Measurements from ENCODE around the gene MCC.

MCC gene

GRCh38 chr5:113181409-113181808, 306.8 kb downstream of the MCC start:
- DNase-seq (ENCODE audit: low spot score): no peak

DNA sequence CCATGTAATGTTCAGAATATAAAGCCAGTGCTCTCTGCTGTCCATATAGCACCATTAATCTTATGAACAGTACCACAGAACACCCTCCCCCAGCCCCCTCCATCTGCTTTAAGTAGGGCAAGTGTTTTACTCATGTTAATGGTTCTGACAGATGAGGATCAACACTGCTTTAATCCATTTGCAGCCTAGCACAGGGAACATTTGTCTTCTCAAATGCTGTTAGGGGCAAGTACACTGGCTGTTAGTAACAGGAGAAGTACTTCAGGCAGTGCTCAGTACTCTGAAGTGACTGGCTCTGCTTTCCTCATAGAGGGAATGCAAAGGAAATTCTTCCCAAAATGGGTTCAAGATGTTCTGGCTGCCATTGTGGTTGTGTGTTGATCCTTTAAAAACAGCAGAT, 309.1 kb downstream of the MCC start:
- peak; percentile 95 for DNase-seq (ENCODE audit: low spot score)

GRCh38 chr5:113178073-113178779, 310.0 kb downstream of the MCC start:
- DNase-seq (ENCODE audit: low spot score): peak; percentile 59

- DNase-seq (ENCODE audit: low spot score): no peak
These were observed 311.0 kb downstream of the MCC start for GRCh38 chr5:113177225-113177624.

- no peak for DNase-seq (ENCODE audit: low spot score)
These were observed 311.5 kb downstream of the MCC start for GRCh38 chr5:113176734-113177133.

- DNase-seq (ENCODE audit: low spot score): no peak
These were observed 312.1 kb downstream of the MCC start for GRCh38 chr5:113176196-113176595.

DNA sequence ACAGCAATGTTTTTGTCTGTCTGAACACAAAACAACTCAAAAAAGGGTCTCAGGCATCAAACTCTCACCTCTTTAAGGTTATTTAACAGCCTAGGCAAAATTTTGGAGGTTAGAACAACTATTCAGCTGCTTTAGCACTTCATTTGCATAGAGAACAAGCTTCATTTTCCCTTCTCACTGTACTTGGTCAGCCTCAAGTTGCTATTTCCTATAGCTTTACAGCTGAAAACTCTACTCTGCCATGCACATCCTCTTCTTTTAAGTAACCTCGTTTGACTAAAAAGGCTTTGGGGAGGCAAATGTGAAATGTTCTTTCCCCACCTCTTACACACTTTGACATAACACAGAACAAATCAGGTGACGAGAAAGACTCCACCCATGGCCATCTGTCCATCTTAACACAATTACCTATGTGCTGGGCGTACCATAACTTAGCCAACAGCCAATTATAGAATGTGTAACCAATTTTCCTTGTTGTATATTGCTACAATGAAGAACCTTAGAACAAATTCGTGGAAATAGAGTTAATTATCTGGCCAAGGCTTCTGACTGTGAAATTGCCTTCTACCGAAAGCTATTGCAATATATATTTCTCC, 315.9 kb downstream of the MCC start:
- DNase-seq (ENCODE audit: low spot score): peak; percentile 84

DNA sequence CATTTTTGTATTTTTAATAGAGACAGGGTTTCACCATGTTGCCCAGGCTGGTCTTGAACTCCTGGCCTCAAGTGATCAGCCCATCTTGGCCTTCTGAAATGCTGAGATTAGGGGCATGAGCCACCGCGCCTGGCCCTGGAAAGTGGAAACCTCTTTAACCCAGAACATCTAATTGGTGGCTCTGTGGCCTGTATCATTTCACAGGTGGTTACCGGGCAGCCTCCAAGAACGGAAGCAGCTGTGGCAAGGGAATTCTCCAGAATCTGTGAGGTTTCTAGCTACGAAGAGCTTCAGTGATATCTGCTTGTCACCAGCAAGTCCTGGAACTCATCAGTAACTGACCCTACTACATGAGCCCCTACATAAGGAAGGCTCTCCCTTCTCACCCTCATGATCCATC, 316.7 kb downstream of the MCC start:
- peak; percentile 36 for DNase-seq (ENCODE audit: low spot score)

DNA sequence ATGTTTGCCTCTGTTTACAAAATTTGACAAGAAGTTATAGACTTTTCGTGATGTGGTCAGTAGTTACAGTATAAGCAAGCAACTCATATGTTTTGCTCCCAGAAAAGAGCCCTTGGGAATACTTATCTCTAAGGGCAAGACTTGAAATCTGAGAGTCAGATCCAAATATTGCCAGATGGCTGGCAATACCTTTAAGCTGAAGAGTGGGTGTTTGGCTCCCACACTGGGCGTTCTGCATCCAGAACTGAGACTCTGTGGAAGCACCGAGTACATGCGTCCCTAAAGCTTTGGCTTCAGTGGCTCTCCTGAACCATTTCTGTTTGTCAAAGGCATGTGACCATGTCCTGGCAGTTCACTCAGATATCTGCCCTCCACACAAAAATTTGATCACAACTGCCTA, 317.5 kb downstream of the MCC start:
- peak; percentile 24 for DNase-seq (ENCODE audit: low spot score)

GRCh38 chr5:113169720-113170119, 318.5 kb downstream of the MCC start:
- no peak for DNase-seq (ENCODE audit: low spot score)

GRCh38 chr5:113167985-113168384, 320.3 kb downstream of the MCC start:
- DNase-seq (ENCODE audit: low spot score): no peak

- DNase-seq (ENCODE audit: low spot score): no peak
These were observed 321.3 kb downstream of the MCC start for GRCh38 chr5:113166852-113167366.

- DNase-seq (ENCODE audit: low spot score): no peak
These were observed 322.0 kb downstream of the MCC start for GRCh38 chr5:113166261-113166660.

DNA sequence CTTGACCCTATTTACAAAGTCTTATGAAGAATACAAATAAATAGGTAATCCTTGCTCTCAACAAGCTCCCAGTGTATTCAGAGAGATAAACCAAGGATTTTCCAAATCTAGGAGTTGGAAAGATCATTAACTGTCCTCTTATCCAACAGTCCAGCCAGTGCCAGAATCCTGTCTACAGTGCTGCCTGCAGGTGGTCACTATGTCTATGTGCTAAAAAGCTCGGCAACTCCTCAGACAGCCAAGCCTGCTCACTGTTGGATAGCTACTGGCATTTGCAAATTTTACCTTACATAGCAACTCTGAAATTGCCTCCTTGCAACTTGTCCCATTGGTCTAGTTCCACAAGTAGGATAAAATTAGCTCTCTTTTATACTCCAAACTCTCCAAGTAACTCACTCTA, 324.2 kb downstream of the MCC start:
- DNase-seq (ENCODE audit: low spot score): no peak

GRCh38 chr5:113163328-113163727, 324.9 kb downstream of the MCC start:
- no peak for DNase-seq (ENCODE audit: low spot score)

GRCh38 chr5:113162770-113163169, 325.5 kb downstream of the MCC start:
- DNase-seq (ENCODE audit: low spot score): no peak

DNA sequence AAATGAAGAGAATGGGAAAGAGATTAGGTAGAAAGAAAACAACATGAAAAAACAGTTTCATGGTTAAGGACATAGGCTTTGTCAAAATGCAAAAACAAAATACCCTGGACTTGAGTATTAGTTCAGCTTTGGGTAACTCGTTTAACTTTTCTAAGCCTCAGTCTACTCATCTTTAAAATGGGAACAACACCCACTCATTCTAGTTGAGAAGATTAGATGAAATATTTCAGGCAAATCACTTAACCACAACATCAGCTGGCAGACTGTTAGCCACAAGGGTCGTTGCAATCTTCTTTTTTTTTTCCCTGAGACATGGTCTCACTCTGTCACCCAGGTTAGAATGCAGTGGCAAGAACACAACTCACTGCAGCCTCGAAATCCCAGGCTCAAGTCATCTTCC, 326.0 kb downstream of the MCC start:
- DNase-seq (ENCODE audit: low spot score): no peak

DNA sequence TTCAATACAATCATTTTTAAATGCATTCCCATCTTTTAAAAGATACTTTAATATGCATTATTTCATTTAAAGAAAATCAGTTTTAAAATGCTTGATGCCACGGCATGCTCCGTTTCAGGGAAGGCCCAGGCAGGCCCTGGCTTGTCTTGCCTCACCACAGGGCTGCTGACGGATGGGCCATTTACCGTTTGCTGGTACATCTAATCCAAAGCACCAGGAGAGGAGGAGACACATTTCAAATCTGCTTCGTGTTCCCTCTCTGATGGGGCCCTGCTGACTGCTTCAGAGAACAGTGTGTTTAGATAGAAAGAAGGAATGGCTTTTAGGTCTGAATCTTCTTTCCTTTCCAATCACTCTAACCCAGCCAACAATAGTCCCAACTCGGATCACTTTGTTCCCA, 326.4 kb downstream of the MCC start:
- DNase-seq (ENCODE audit: low spot score): no peak

DNA sequence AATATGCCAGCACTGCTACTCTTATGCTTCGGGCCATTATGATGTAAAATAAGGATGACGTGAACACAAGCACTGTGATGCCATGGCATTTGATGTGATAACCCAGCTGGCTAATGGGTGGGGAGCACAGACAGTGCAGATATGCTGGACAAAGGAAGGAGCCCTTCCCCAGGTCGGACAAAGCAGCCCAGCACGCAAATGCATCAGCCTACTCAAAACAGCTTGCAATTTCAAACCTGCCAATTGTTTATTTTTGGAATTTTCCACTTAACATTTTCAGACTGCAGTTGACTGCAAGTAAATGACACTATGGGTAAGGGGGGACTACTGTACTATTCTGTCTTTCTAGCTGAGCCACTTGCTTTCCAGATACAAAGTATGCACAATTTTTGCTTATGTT, 330.4 kb downstream of the MCC start:
- DNase-seq (ENCODE audit: low spot score): no peak

DNA sequence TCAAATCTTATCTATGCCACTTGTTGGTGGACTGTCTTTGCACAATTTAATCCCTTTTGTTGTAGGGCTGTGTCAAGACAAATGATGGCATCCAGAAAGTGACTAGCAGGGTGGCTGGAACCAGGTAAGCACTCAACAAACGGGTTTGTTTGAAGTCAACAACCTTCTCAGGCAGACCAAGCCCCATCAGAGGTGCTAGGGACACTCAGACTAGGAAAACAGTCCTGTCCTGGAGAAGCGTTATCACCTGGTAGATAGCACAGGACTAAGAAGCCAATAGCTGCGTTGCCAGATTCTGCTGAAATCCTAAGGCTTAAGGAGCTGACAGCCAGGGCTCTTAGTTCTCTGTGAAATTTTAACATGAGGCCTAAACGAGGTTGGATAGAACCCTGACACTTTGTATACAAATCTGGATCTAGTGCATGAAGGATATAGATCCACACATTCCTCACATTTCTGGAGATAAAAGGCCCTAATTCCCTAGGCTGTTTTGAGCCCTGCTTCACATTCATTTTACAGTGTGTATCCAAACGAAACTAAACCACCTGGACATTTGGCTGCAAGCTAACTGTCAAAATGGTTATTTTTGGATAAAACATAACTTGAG, 331.9 kb downstream of the MCC start:
- no peak for DNase-seq (ENCODE audit: low spot score)

DNA sequence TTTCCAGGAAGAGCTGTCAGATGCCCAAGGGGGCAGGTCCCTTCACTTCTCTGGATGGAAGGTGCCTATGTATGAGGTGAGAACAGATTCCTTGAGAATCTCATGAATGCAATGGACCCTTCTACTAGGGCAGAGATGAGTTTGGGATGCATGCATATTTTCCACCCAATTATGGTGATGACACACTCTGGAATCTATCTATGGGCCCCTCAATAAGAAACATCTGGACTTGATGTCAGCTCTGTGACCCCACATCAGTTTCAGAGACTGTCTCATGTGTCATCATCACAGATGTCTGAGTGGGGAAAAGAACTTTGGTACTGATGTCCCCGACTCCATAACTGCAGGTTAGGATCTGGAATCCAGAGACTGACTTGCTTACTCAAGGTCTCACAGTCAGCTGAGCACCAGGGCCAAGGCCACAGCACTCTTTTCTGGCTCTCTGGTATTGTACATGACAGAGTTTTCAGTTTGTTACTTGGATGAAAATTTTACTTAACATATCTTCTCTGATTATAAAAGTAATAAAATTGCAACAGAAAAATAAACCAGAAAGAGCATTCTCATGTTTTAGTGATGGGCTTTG, 334.6 kb downstream of the MCC start:
- DNase-seq (ENCODE audit: low spot score): no peak

GRCh38 chr5:113152380-113152740, 335.9 kb downstream of the MCC start:
- no peak for DNase-seq (ENCODE audit: low spot score)
